Epidermal melanocyte (primary cell): Measurements from ENCODE around the gene MAST2.
"Not testable (repeated sequence)": the region's sequence is repeated elsewhere in the genome, so short reads cannot be mapped to it uniquely, and the experiment has no call there.

Source experiments
- DNase-seq: peaks from one replicate; pipeline ENCODE4 v3.0.0; 2011; ENCODE audit warnings: low spot score; ENCODE audit not compliant: insufficient read length

MAST2 gene

GRCh38 chr1:46020010-46020409 lies 216.6 kb downstream of the MAST2 start:
- DNase-seq: no peak

- no peak for DNase-seq
These were observed 217.9 kb downstream of the MAST2 start for GRCh38 chr1:46021046-46021996.

GRCh38 chr1:46026531-46026930 lies 223.1 kb downstream of the MAST2 start:
- DNase-seq: no peak

DNA sequence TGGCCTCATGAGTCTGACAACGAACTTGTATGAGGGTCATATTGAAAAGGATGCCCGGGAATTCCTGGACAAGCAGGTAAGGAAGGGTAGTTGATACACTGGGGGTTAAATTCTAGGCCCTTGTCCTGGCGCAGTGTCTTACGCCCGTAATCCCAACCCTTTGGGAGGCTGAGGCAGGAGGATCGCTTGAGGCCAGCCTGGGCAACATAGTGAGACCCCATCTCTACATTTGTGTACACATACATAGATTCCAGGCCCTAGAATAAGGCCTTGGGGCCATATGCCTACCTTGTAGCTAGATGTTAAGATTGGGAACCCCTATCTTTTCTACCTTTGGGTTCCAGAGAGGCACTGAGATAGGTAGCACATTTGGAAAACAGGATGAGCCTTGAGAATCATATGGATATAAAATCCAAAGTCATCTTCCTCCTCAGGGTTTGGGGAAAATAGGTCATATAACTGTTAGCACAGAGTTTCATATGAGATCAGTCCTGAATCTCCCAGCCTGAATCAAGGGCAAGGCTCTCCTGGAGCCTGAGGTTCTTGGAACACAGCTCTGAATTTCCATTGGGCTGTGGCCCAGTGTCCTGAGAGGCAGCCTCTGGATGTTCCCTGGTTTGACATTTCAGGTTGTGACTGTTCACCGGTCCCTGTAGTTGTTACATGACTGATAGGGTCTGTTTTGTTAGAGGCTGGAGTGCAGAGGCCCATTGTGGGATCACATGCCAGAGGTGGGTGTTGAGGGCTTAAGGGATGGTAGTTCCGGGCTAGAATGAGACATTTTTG lies 224.6 kb downstream of the MAST2 start:
- DNase-seq: no peak

DNA sequence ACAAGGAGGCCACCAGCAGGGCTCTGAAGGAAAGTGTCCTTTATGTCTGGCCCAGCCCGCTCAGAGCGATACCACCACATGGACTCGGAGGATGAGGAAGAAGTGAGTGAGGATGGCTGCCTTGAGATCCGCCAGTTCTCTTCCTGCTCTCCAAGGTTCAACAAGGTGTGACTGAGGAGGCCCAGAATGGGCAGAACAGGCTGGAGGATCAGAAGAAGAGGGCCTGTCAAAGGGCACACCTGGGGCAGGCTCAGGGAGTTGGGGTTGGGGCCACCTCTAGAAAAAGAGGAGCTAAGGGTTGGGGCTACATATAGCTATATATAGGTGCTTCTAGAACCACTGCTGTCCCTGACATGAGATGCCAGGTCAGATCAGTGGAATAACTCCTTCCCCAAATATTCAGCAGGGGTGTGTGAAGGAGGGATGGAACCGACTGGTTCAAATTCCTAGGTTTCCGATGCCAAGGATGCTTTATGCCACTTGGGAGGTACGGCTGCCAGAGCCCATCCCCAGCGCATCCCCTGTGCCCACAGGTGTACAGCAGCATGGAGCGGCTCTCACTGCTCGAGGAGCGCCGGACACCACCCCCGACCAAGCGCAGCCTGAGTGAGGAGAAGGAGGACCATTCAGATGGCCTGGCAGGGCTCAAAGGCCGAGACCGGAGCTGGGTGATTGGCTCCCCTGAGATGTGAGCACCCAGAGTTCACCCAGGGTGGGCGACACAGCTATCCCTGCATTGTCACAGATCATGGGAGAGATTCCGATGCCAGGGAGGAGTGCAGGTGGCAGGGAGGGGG lies 226.9 kb downstream of the MAST2 start:
- no peak for DNase-seq

DNA sequence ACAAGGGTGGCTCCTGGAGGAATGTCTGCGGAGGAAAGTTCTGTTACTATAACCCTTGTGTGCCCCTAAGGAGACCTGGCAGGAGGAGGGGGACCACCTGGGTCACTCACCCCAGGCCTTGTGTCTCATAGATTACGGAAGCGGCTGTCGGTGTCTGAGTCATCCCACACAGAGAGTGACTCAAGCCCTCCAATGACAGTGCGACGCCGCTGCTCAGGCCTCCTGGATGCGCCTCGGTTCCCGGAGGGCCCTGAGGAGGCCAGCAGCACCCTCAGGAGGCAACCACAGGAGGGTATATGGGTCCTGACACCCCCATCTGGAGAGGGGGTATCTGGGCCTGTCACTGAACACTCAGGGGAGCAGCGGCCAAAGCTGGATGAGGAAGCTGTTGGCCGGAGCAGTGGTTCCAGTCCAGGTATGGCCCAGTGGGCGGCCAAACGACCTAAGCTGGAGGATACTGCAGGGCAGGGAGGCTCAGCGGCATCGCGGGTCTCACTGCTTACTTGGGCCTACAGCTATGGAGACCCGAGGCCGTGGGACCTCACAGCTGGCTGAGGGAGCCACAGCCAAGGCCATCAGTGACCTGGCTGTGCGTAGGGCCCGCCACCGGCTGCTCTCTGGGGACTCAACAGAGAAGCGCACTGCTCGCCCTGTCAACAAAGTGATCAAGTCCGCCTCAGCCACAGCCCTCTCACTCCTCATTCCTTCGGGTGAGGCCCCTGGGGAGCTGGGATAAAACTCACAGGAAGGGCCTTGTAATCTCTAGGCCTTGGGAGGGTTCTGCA lies 227.7 kb downstream of the MAST2 start:
- no peak for DNase-seq

- DNase-seq: no peak
These were observed 231.4 kb downstream of the MAST2 start for GRCh38 chr1:46034601-46035516.

GRCh38 chr1:46036894-46037839 lies 233.8 kb downstream of the MAST2 start:
- DNase-seq: peak; percentile 78

- no peak for DNase-seq
These were observed 236.2 kb downstream of the MAST2 start for GRCh38 chr1:46039571-46040052.

DNA sequence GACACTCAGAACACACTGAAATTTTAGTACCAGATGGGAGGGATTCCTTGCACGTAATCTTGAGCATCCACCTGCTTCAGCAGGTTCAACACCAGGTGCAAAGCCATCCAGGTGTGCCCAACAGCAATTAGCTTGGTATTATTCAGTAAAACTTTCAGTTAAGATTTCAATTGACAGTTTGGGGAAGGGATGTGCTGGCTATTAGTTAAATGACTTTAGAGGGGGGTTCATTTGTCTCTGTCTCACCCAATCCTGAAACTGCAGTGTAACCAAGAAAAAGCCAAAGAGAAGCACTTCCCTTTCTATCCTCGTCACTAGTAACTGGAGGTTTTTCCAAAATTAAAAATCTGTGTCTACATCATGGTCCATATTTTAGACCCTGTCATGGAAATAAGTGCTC lies 238.1 kb downstream of the MAST2 start:
- no peak for DNase-seq

DNA sequence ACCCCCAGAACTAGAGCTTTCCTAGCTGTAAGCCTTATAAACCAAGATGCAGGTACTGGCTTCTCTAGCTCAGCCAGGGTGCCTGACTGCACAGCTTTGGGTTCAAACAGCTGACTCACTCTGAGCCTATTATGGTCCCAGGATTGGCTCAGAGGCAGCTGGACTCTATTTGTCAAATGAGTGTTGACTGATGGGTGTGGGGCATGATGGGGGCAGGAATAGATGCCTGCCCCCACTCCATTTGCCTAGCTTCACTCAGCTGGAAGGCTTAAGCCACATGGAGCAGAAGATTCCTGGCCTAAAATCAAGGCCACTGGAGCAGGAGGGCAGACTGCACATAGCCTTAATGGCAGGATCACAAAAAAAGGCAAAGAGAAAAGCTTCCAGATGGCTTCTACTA lies 238.6 kb downstream of the MAST2 start:
- DNase-seq: no peak

DNA sequence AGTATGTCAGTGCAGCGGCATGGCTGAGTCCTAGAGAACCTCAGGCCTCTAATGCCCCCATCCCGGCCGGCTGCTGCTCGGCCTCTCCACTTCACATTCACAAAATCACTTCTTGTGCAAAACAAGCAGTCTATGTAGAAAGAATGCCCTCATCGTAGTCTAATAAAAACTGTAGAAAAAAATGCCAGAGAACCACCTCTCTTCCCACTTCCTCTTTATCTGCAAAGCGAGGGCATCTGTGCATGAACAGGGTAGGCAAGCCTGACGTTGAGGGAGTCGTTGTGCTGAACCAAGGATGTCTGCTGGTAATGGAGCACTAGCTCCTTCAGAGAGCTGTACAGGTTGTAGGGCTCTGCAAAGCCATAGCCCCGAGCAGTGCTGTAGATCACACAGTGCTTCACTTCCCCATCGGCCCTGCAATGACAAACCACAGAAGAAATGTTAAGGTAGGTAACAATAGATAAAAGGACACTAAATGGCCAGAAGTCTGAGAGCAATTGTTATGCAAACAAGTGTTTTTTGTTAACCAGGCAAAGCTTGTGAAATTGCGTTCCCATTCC lies 240.1 kb downstream of the MAST2 start:
- DNase-seq: no peak

DNA sequence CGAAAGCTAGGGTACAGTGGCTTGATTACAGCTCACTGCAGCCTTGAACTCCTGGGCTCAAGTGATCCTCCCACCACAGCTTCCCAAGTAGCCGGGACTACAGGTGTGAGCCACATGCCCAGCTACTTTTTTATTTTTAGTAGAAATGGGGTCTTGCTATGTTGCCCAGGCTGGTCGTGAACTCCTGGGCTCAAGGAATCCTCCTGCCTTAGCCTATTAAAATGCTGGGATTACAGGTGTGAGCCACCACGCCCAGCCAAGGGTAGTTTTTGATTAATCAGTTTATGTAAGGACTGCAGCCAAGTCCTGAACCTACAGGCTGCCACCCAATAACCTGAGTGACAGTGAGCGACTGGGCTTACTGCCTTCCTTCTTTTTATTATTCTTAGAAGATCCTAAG lies 240.7 kb downstream of the MAST2 start:
- no peak for DNase-seq

GRCh38 chr1:46053734-46054133 lies 250.3 kb downstream of the MAST2 start:
- no peak for DNase-seq

DNA sequence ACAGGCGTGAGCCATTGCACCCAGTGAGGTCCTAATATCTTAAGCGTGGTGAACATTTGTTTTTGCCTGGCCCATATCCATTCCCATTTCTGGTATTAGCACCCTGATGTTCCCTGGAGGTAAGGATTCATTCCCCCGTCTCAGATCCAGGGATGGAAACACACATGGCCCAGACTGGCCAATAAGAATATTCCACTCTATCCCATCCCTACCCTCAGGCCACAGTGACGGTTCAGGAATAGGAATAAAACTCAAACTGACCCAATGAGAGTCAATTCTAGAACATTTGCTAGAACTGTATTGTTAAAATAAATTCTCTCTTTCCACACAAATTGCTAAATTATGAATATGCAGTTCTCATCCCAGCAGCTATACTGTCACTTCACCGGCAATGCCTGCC lies 252.9 kb downstream of the MAST2 start:
- DNase-seq: no peak

- not testable (repeated sequence) for DNase-seq
These were observed 253.8 kb downstream of the MAST2 start for GRCh38 chr1:46057215-46057614.

DNA sequence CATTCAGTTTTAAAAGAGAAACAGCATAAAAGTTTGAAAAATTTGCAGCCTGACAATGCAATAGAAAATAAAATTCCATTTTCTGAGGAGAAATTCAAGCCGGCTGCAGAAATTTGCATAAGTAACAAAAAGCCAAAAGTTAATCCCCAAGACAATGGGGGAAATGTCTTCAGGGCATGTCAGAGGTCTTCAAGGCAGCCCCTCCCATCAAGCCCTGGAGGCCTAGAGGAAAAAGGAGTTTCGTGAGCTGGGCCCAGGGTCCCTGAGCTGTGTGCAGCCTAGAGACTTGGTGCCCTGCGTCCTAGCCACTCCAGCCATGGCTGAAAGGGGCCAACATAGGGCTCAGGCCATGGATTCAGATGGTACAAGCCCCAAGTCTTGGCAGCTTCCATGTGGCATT lies 254.4 kb downstream of the MAST2 start:
- DNase-seq: no peak

GRCh38 chr1:46058936-46059335 lies 255.5 kb downstream of the MAST2 start:
- no peak for DNase-seq
